Loucy (cell line): Measurements from ENCODE around the gene ELMO1.

Source experiments
- H2AFZ ChIP-seq: fragments of 200-600 bp; sonication (generic); 2 replicates; pipeline ENCODE4 v1.6.0; 2016; ENCODE audit warnings: antibody characterized with exemption, mild to moderate bottlenecking, low read length, moderate library complexity
- H3F3A ChIP-seq: fragments of 200-600 bp; 2 replicates; pipeline ENCODE4 v1.6.0; 2016; ENCODE audit warnings: antibody characterized with exemption, low read depth, mild to moderate bottlenecking
- H3K27me3 ChIP-seq: fragments of 200-600 bp; sonication (generic); 2 replicates; pipeline ENCODE4 v1.6.1; 2014; ENCODE audit warnings: low read length, mild to moderate bottlenecking; ENCODE audit not compliant: insufficient read depth, poor library complexity, severe bottlenecking
- H3K36me3 ChIP-seq: fragments of 200-600 bp; sonication (generic); 2 replicates; pipeline ENCODE4 v1.6.1; 2016; ENCODE audit warnings: low read length; ENCODE audit not compliant: insufficient read depth
- H3K4me1 ChIP-seq: fragments of 200-600 bp; sonication (generic); 2 replicates; pipeline ENCODE4 v1.5.1; 2014; ENCODE audit warnings: low read length, mild to moderate bottlenecking; ENCODE audit not compliant: insufficient read depth, poor library complexity, severe bottlenecking
- H3K4me2 ChIP-seq: fragments of 200-600 bp; sonication (generic); 2 replicates; pipeline ENCODE4 v1.6.0; 2014; ENCODE audit warnings: antibody characterized with exemption, low read length, low read depth, mild to moderate bottlenecking; ENCODE audit not compliant: poor library complexity, severe bottlenecking
- H3K4me3 ChIP-seq: fragments of 200-600 bp; sonication (generic); 2 replicates; pipeline ENCODE4 v1.5.1; 2014; ENCODE audit warnings: low read length, mild to moderate bottlenecking, mixed read lengths; ENCODE audit not compliant: poor library complexity, severe bottlenecking
- H3K79me2 ChIP-seq: fragments of 200-600 bp; sonication (generic); 2 replicates; pipeline ENCODE4 v1.6.1; 2014; ENCODE audit warnings: low read length; ENCODE audit not compliant: insufficient read depth
- H3K9ac ChIP-seq: fragments of 200-600 bp; sonication (generic); 2 replicates; pipeline ENCODE4 v1.6.0; 2014; ENCODE audit warnings: mild to moderate bottlenecking, low read depth, low read length, moderate library complexity; ENCODE audit not compliant: poor library complexity, severe bottlenecking
- H3K9me2 ChIP-seq: fragments of 200-600 bp; sonication (generic); replicated peaks from 2 replicates; pipeline ENCODE4 v1.6.1; 2016; ENCODE audit warnings: low read depth, low read length, mixed read lengths
- H3K9me3 ChIP-seq: fragments of 200-600 bp; sonication (generic); 2 replicates; pipeline ENCODE4 v1.6.1; 2014; ENCODE audit warnings: mild to moderate bottlenecking, antibody characterized with exemption, low read length, low read depth; ENCODE audit not compliant: insufficient read depth
- H4K20me1 ChIP-seq: fragments of 200-600 bp; sonication (generic); 2 replicates; pipeline ENCODE4 v1.6.0; 2014; ENCODE audit warnings: antibody characterized with exemption, low read length, mild to moderate bottlenecking; ENCODE audit not compliant: insufficient read depth, poor library complexity, severe bottlenecking
- CTCF ChIP-seq: fragments of 200-600 bp; sonication (generic); conservative IDR thresholded peaks from 2 replicates; pipeline ENCODE4 v1.5.1; 2014; ENCODE audit warnings: mild to moderate bottlenecking, antibody characterized with exemption, low read length
- EZH2phosphoT487 ChIP-seq: fragments of 200-600 bp; IDR thresholded peaks from 2 replicates; pipeline ENCODE4 v1.6.1; 2018; ENCODE audit warnings: antibody characterized with exemption, mild to moderate bottlenecking, moderate library complexity, borderline replicate concordance

Gene ELMO1

GRCh38 chr7:37480041-37481031, 31.7 kb upstream of the ELMO1 start:
- no peaks in the 10 kb centered on the region for H3K79me2 ChIP-seq
- no peaks in the 10 kb centered on the region for H3F3A ChIP-seq
- no peaks in the 10 kb centered on the region for H3K9me3 ChIP-seq
- no peak overlapping the region for H3K4me3 ChIP-seq
- H3K9ac ChIP-seq: no peak overlapping the region
- no peaks in the 10 kb centered on the region for H3K4me1 ChIP-seq
- no peaks in the 10 kb centered on the region for H3K9me2 ChIP-seq
- H3K4me2 ChIP-seq: no peak overlapping the region
- H2AFZ ChIP-seq: no peak overlapping the region
- TF ChIP-seq CTCF: no peak
- no peak for TF ChIP-seq EZH2phosphoT487
- no peaks in the 10 kb centered on the region for H3K27me3 ChIP-seq
- no peaks in the 10 kb centered on the region for H4K20me1 ChIP-seq
- H3K36me3 ChIP-seq: no peaks in the 10 kb centered on the region

GRCh38 chr7:37476881-37477450, 28.3 kb upstream of the ELMO1 start:
- TF ChIP-seq EZH2phosphoT487 (no peak), CTCF (no peak)
- Histone ChIP-seq H3F3A (no peaks in the 10 kb centered on the region), H3K27me3 (no peaks in the 10 kb centered on the region), H3K9ac (no peak overlapping the region), H3K4me1 (no peaks in the 10 kb centered on the region), H3K36me3 (no peaks in the 10 kb centered on the region), H3K9me3 (no peaks in the 10 kb centered on the region), H3K4me3 (no peak overlapping the region), H2AFZ (no peak overlapping the region), H3K79me2 (no peaks in the 10 kb centered on the region), H3K4me2 (no peak overlapping the region), H4K20me1 (no peaks in the 10 kb centered on the region), H3K9me2 (no peaks in the 10 kb centered on the region)

GRCh38 chr7:37476428-37476827, 27.8 kb upstream of the ELMO1 start:
- Histone ChIP-seq H3K9ac (no peak overlapping the region), H3K4me3 (no peak overlapping the region), H3K27me3 (no peaks in the 10 kb centered on the region), H3K9me3 (no peaks in the 10 kb centered on the region), H4K20me1 (no peaks in the 10 kb centered on the region), H3K9me2 (no peaks in the 10 kb centered on the region), H3K4me1 (no peaks in the 10 kb centered on the region), H3K79me2 (no peaks in the 10 kb centered on the region), H3F3A (no peaks in the 10 kb centered on the region), H3K4me2 (no peak overlapping the region), H2AFZ (no peak overlapping the region), H3K36me3 (no peaks in the 10 kb centered on the region)
- TF ChIP-seq CTCF: no peak
- TF ChIP-seq EZH2phosphoT487: no peak
